Panc1 (cell line): ENCODE measurements around the gene PSMA3. TPM values are rescaled to one million over a fixed set of nuclear protein-coding genes. Genes with fewer than 3 reads are reported as not detected.

Experiments used
- ATAC-seq: fragments of 200-7000 bp; cut with Tn5 transposase; 2 replicates; pipeline ENCODE4 v1.9.1; 2020; ENCODE audit warnings: mild to moderate bottlenecking, moderate library complexity
- BruUV-seq: library from RNA; stranded (reverse); fragments of 400-500 nt; replicated peaks from 2 replicates; lab custom pipeline; 2021; lab: Mats Ljungman, UMichigan
- CTCF ChIA-PET: fragments of 300-600 bp; sonication (Branson Sonifier 250); formaldehyde crosslinking; loops from one replicate; lab custom pipeline; 2022; ENCODE audit warnings: antibody characterized with exemption; lab: Charles Lee
- POLR2A ChIA-PET: fragments of 300-600 bp; sonication (Branson Sonifier 250); formaldehyde crosslinking; loops from one replicate; lab custom pipeline; 2022; ENCODE audit warnings: antibody characterized with exemption; lab: Charles Lee
- DNase-seq: peaks from one replicate; pipeline ENCODE4 v3.0.0-alpha.2; 2010; ENCODE audit warnings: low read depth, low spot score
- H3K27ac ChIP-seq: 2 replicates; pipeline ENCODE4 v1.5.1; 2011; ENCODE audit warnings: mild to moderate bottlenecking, low read length, inconsistent platforms
- H3K27me3 ChIP-seq: fragments of 200-500 bp; sonication (Bioruptor generic); 2 replicates; pipeline ENCODE4 v1.6.0; 2014; ENCODE audit warnings: low read length, inconsistent platforms; ENCODE audit not compliant: control insufficient read depth, insufficient read depth
- H3K36me3 ChIP-seq: fragments of 200-500 bp; sonication (Bioruptor generic); 2 replicates; pipeline ENCODE4 v1.5.1; 2014; ENCODE audit warnings: inconsistent platforms, mild to moderate bottlenecking, low read length, moderate library complexity; ENCODE audit not compliant: control insufficient read depth, insufficient read depth
- H3K4me1 ChIP-seq: 2 replicates; pipeline ENCODE4 v1.5.1; 2011; ENCODE audit warnings: inconsistent platforms, mild to moderate bottlenecking, low read length, moderate library complexity; ENCODE audit not compliant: control insufficient read depth, insufficient read depth
- H3K4me3 ChIP-seq, 2 experiments: 2 replicates each; pipeline ENCODE4 v1.5.1; 2011 to 2012; ENCODE audit warnings: low read depth in 2 of 2, low read length in 2 of 2, mild to moderate bottlenecking in 2 of 2, inconsistent platforms in 1 of 2, moderate library complexity in 1 of 2
- H3K9me3 ChIP-seq: fragments of 200-500 bp; sonication (Bioruptor generic); 2 replicates; pipeline ENCODE4 v1.5.1; 2014; ENCODE audit warnings: low read depth, mild to moderate bottlenecking, inconsistent platforms, low read length, moderate library complexity; ENCODE audit not compliant: control insufficient read depth, insufficient read depth
- CTCF ChIP-seq: fragments of 450-650 bp; IDR thresholded peaks from 2 replicates; pipeline ENCODE4 v1.5.1; 2017; ENCODE audit warnings: mild to moderate bottlenecking
- POLR2AphosphoS5 ChIP-seq: IDR thresholded peaks from 2 replicates; pipeline ENCODE4 v1.6.1; 2012; ENCODE audit warnings: mild to moderate bottlenecking, low read depth, low read length, moderate library complexity
- REST ChIP-seq, 2 experiments: IDR thresholded peaks; 2 replicates each; pipeline ENCODE4 v1.6.1; 2011 to 2012; ENCODE audit warnings: low read depth in 2 of 2, control low read depth in 1 of 2, low read length in 1 of 2, mild to moderate bottlenecking in 1 of 2, moderate library complexity in 1 of 2; ENCODE audit not compliant: insufficient read depth in 1 of 2
- SIN3A ChIP-seq: IDR thresholded peaks from 2 replicates; pipeline ENCODE4 v1.6.1; 2012; ENCODE audit warnings: low read depth, mild to moderate bottlenecking, low read length, moderate library complexity, borderline replicate concordance; ENCODE audit not compliant: insufficient read depth
- TCF7L2 ChIP-seq: IDR thresholded peaks from 2 replicates; pipeline ENCODE4 v1.6.1; 2011; ENCODE audit warnings: mild to moderate bottlenecking, low read depth, low read length, inconsistent platforms
- in situ Hi-C: cut with HindIII; loops from 2 replicates; pipeline ENCODE4 v1.10.0; 2016; ENCODE audit warnings: low sequenced_read_pairs, low pct_unique_long_range_greater_than_20kb
- intact Hi-C: fragments of 100-400 bp; cut with micrococcal nuclease; formaldehyde crosslinking; loops from one replicate; pipeline ENCODE4 v1.10.0; 2022; ENCODE audit not compliant: unreplicated experiment
- total RNA-seq: library from RNA; stranded (reverse); gene quantifications from one replicate; pipeline ENCODE4 v1.2.1, GENCODE V29; 2021; ENCODE audit not compliant: unreplicated experiment

PSMA3 gene
- total RNA-seq, 1 experiment from 2014 or later = 159 TPM

DNA sequence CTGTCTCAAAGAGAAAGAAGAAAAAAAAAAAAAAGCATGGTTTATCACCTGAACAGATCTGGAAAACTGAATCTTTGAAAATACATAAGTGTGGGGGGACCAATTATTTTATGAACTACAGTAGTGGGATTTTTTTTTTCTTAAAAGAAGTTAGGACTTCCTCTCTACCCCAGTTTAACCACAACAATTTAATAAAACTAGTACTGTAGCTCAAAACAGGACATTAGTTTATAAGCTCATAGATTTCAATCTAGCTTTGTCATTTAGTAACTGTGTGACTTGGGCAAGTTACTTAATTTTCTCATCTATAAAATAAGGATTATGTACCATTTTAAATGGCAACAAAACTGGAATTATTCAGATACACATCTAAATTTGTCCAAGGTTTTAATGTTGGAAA is 30.2 kb downstream of the PSMA3 start:
- Histone ChIP-seq H3K4me1 (peaks cover 5% of the 10 kb centered on the region; the same call in 1 of the 2 replicates), H3K9me3 (no peaks in the 10 kb centered on the region), H3K36me3 (peaks cover 14% of the 10 kb centered on the region; the same call in 1 of the 2 replicates), H3K27ac (no peak overlapping the region), H3K27me3 (no peaks in the 10 kb centered on the region), H3K4me3 (no peak overlapping the region)
- TF ChIP-seq POLR2AphosphoS5 (no peak), TCF7L2 (no peak), REST (IDR thresholded peaks at IDR 0.05; ENCODE audit: insufficient read depth in 1 of 2, low read depth in 2 of 2, low read length in 1 of 2) (no peak), CTCF (no peak), SIN3A (no peak)
- intact Hi-C loops (no loop called here), in situ Hi-C loops (no loop called here)
- ChIA-PET POLR2A (interaction anchor here (0.6 kb wide), 2 partner anchors 16 to 165 kb away, joined by 3 to 5 read pairs; no protein-coding TSS in a partner anchor), CTCF (interaction anchor here (0.6 kb wide), 1 partner anchor 23 kb away, joined by 6 read pairs; the partner anchor contains the start of gene ARID4A)
- ATAC-seq (no peak), DNase-seq (no peak)
- BruUV-seq = no TSS peak

- in situ Hi-C loops = no loop called here
- peaks cover 14% of the 10 kb centered on the region; the same call in 1 of the 2 replicates for H3K36me3 ChIP-seq
- no peak for TF ChIP-seq CTCF
- no peak for TF ChIP-seq SIN3A
Measured at GRCh38 chr14:58275527-58276190, 31.0 kb downstream of the PSMA3 start.

More at GRCh38 chr14:58275527-58276190, 31.0 kb downstream of the PSMA3 start:
- ChIA-PET POLR2A (interaction anchor here (0.6 kb wide), 1 partner anchor 165 kb away, joined by 5 read pairs; no protein-coding TSS in a partner anchor), CTCF (no interaction called here)
- H3K4me3 ChIP-seq = no peak overlapping the region
- BruUV-seq = no TSS peak
- no peaks in the 10 kb centered on the region for H3K27me3 ChIP-seq
- ATAC-seq (no peak), DNase-seq (no peak)
- peaks cover 5% of the 10 kb centered on the region; the same call in 1 of the 2 replicates for H3K4me1 ChIP-seq
- H3K27ac ChIP-seq = no peak overlapping the region
- H3K9me3 ChIP-seq = no peaks in the 10 kb centered on the region
- intact Hi-C loops = no loop called here
